HL-60 (cell line): ENCODE results near the gene RPL13.

Experiments used
- DNase-seq, 2 experiments: peaks; one replicate each; pipeline ENCODE4 v3.0.0-alpha.2; 2010 to 2020; ENCODE audit warnings: low read depth in 1 of 2, low spot score in 1 of 2
- H3K27ac ChIP-seq: fragments of 250-450 bp; sonication (Bioruptor Pico); replicated peaks from 2 replicates; pipeline ENCODE4 v1.5.1; 2020; ENCODE audit warnings: mild to moderate bottlenecking, moderate library complexity
- H3K27me3 ChIP-seq: fragments of 250-450 bp; sonication (Bioruptor Pico); 2 replicates; pipeline ENCODE4 v1.5.1; 2021; ENCODE audit warnings: mild to moderate bottlenecking, moderate library complexity; ENCODE audit not compliant: insufficient read depth, poor library complexity, severe bottlenecking
- H3K4me3 ChIP-seq: replicated peaks from 2 replicates; pipeline ENCODE4 v1.5.1; 2011; ENCODE audit warnings: mild to moderate bottlenecking, control low read depth, low read length; ENCODE audit not compliant: insufficient read depth
- CTCF ChIP-seq: IDR thresholded peaks from one replicate; pipeline ENCODE4 v1.5.1; 2011; ENCODE audit warnings: low read length, control low read depth, inconsistent platforms; ENCODE audit not compliant: insufficient read depth
- GABPA ChIP-seq: IDR thresholded peaks from 2 replicates; pipeline ENCODE4 v1.6.1; 2012; ENCODE audit warnings: low read depth
- POLR2AphosphoS5 ChIP-seq: IDR thresholded peaks from 2 replicates; pipeline ENCODE4 v1.6.1; 2012; ENCODE audit warnings: low read depth
- REST ChIP-seq: IDR thresholded peaks from 2 replicates; pipeline ENCODE4 v1.6.1; 2012; ENCODE audit warnings: low read depth; ENCODE audit not compliant: insufficient replicate concordance
- SPI1 ChIP-seq: IDR thresholded peaks from 2 replicates; pipeline ENCODE4 v1.6.1; 2012; ENCODE audit warnings: low read depth, mild to moderate bottlenecking, borderline replicate concordance

RPL13 gene

GRCh38 chr16:89545831-89546574 is 14.5 kb upstream of the RPL13 start:
- H3K4me3 ChIP-seq, result no peak overlapping the region
- DNase-seq, result no peak
- no peaks in the 10 kb centered on the region for H3K27me3 ChIP-seq
- no peak for TF ChIP-seq POLR2AphosphoS5
- no peak for TF ChIP-seq SPI1
- no peak for TF ChIP-seq REST
- no peak overlapping the region for H3K27ac ChIP-seq

GRCh38 chr16:89546781-89547180 is 13.7 kb upstream of the RPL13 start:
- Histone ChIP-seq H3K27ac (no peak overlapping the region), H3K4me3 (no peak overlapping the region), H3K27me3 (no peaks in the 10 kb centered on the region)
- DNase-seq, result no peak
- no peak for TF ChIP-seq SPI1
- TF ChIP-seq REST, result no peak
- TF ChIP-seq GABPA, result no peak
- TF ChIP-seq POLR2AphosphoS5, result no peak
- TF ChIP-seq CTCF, result no peak

- TF ChIP-seq POLR2AphosphoS5, result no peak
- no peak for TF ChIP-seq CTCF
- no peak overlapping the region for H3K27ac ChIP-seq
- no peak for DNase-seq
- no peak overlapping the region for H3K4me3 ChIP-seq
- no peaks in the 10 kb centered on the region for H3K27me3 ChIP-seq
Measured at GRCh38 chr16:89547291-89547690, 13.2 kb upstream of the RPL13 start.

- no peak overlapping the region for H3K27ac ChIP-seq
- no peak for TF ChIP-seq POLR2AphosphoS5
- no peak for TF ChIP-seq SPI1
- TF ChIP-seq REST, result no peak
- TF ChIP-seq CTCF, result no peak
- no peak for TF ChIP-seq GABPA
- H3K4me3 ChIP-seq, result no peak overlapping the region
- H3K27me3 ChIP-seq, result no peaks in the 10 kb centered on the region
- no peak for DNase-seq
Measured at GRCh38 chr16:89547860-89548259, 12.6 kb upstream of the RPL13 start.
